HepG2 (cell line): Measurements from ENCODE around the gene EPHA2. TPM values are rescaled to one million over a fixed set of nuclear protein-coding genes. Genes with fewer than 3 reads are reported as not detected.

Experiments
- ATM ChIP-seq: fragments of 450-650 bp; IDR thresholded peaks from 2 replicates; pipeline ENCODE4 v1.7.1; 2017; ENCODE audit warnings: mild to moderate bottlenecking, borderline replicate concordance
- EZH2 ChIP-seq: conservative IDR thresholded peaks from 2 replicates; pipeline ENCODE4 v1.6.1; 2012; ENCODE audit warnings: mild to moderate bottlenecking, low read depth, low read length, moderate library complexity
- HINFP ChIP-seq: sonication (generic); formaldehyde crosslinking; IDR thresholded peaks from 2 replicates; pipeline ENCODE4 v1.4.0; 2020; ENCODE audit warnings: low read depth, mild to moderate bottlenecking, missing genetic modification reagents
- HNRNPH1 ChIP-seq: fragments of 200-400 bp; formaldehyde crosslinking; optimal IDR thresholded peaks from 2 replicates; pipeline ENCODE3; 2017; ENCODE audit warnings: mild to moderate bottlenecking, low read depth, low read length
- HOXD1 ChIP-seq: sonication (generic); formaldehyde crosslinking; IDR thresholded peaks from 2 replicates; pipeline ENCODE4 v1.5.0; 2020; ENCODE audit warnings: missing genetic modification reagents
- MEIS2 ChIP-seq: sonication (generic); formaldehyde crosslinking; IDR thresholded peaks from 2 replicates; pipeline ENCODE4 v1.9.0; 2021; ENCODE audit warnings: mild to moderate bottlenecking, missing genetic modification reagents
- MLXIP ChIP-seq: sonication (generic); formaldehyde crosslinking; IDR thresholded peaks from 2 replicates; pipeline ENCODE4 v1.9.0; 2021; ENCODE audit warnings: missing genetic modification reagents, borderline replicate concordance
- NR1H2 ChIP-seq: sonication (generic); formaldehyde crosslinking; IDR thresholded peaks from 2 replicates; pipeline ENCODE4 v1.8.1; 2022; ENCODE audit warnings: low read depth, missing genetic modification reagents, borderline replicate concordance
- PHF5A ChIP-seq: IDR thresholded peaks from one replicate; pipeline ENCODE4 v1.6.1; 2018; ENCODE audit warnings: low read depth, missing genetic modification reagents; ENCODE audit not compliant: unreplicated experiment
- RFX3 ChIP-seq: IDR thresholded peaks from 2 replicates; pipeline ENCODE4 v1.6.1; 2016; ENCODE audit warnings: missing biosample characterization, missing genetic modification reagents
- SALL2 ChIP-seq: sonication (generic); formaldehyde crosslinking; IDR thresholded peaks from 2 replicates; pipeline ENCODE4 v1.8.1; 2023; ENCODE audit warnings: mild to moderate bottlenecking, missing genetic modification reagents, inconsistent platforms
- SMC3 ChIP-seq: IDR thresholded peaks from 2 replicates; pipeline ENCODE4 v1.6.1; 2011; ENCODE audit warnings: low read length, improper control_type of control experiment
- SPEN ChIP-seq: sonication (generic); formaldehyde crosslinking; IDR thresholded peaks from 2 replicates; pipeline ENCODE4 v1.5.1; 2020; ENCODE audit warnings: low read depth, mild to moderate bottlenecking, missing genetic modification reagents
- TCF12 ChIP-seq, 2 experiments: fragments of 450-650 bp in 1 of 2; sonication (generic) in 1 of 2; formaldehyde crosslinking in 1 of 2; IDR thresholded peaks; 2 replicates each; pipeline versions ENCODE4 v1.6.1 to v1.8.0; 2017 to 2022; ENCODE audit warnings: antibody characterized with exemption in 1 of 2, mild to moderate bottlenecking in 1 of 2, missing genetic modification reagents in 1 of 2, moderate library complexity in 1 of 2
- THRA ChIP-seq: sonication (generic); formaldehyde crosslinking; IDR thresholded peaks from 2 replicates; pipeline ENCODE4 v1.4.0; 2020; ENCODE audit warnings: missing genetic modification reagents, borderline replicate concordance
- ZBTB20 ChIP-seq: sonication (generic); formaldehyde crosslinking; IDR thresholded peaks from 2 replicates; pipeline ENCODE4 v1.8.1; 2023; ENCODE audit warnings: missing genetic modification reagents, low read depth, mild to moderate bottlenecking, borderline replicate concordance
- ZHX1 ChIP-seq: sonication (generic); formaldehyde crosslinking; IDR thresholded peaks from 2 replicates; pipeline ENCODE4 v1.8.1; 2022; ENCODE audit warnings: low read depth, mild to moderate bottlenecking, missing genetic modification reagents
- ZNF652 ChIP-seq: IDR thresholded peaks from 2 replicates; pipeline ENCODE4 v1.6.1; 2016; ENCODE audit warnings: low read depth, borderline replicate concordance
- polyA plus RNA-seq, 8 experiments: library from polyadenylated mRNA; depleted of rRNA in 3 of 8; stranded (reverse) in 7 of 8; unstranded in 1 of 8; fragments of >200 nt; fragmentation: Illumina TruSeq in 4 of 8; extraction: Trizol in 4 of 8; gene quantifications; 2 replicates each; pipeline versions ENCODE4 v1.2.1 to v1.2.3, GENCODE V29; 2011 to 2016; ENCODE audit warnings: low read depth in 4 of 8, missing spikeins in 1 of 8, mixed read lengths in 1 of 8; ENCODE audit not compliant: insufficient read depth in 1 of 8
- total RNA-seq, 5 experiments: library from RNA; depleted of rRNA; stranded (reverse); fragments of >200 nt; fragmentation: Illumina TruSeq; extraction: Trizol; gene quantifications; 2 replicates each; pipeline ENCODE4 v1.2.3, GENCODE V29; 2016; ENCODE audit warnings: low read depth in 1 of 5
- TF ChIP-seq, protein P1 (sequence below): sonication (generic); formaldehyde crosslinking; IDR thresholded peaks from 2 replicates; pipeline ENCODE4 v1.8.0; 2023; ENCODE audit warnings: mild to moderate bottlenecking, missing genetic modification reagents

Gene EPHA2
- total and polyA plus RNA-seq, 2 of the 13 experiments (the other 11 are each of a cell fraction or from before 2014, with no cell fraction given) = 33.6 to 53.6 TPM

DNA sequence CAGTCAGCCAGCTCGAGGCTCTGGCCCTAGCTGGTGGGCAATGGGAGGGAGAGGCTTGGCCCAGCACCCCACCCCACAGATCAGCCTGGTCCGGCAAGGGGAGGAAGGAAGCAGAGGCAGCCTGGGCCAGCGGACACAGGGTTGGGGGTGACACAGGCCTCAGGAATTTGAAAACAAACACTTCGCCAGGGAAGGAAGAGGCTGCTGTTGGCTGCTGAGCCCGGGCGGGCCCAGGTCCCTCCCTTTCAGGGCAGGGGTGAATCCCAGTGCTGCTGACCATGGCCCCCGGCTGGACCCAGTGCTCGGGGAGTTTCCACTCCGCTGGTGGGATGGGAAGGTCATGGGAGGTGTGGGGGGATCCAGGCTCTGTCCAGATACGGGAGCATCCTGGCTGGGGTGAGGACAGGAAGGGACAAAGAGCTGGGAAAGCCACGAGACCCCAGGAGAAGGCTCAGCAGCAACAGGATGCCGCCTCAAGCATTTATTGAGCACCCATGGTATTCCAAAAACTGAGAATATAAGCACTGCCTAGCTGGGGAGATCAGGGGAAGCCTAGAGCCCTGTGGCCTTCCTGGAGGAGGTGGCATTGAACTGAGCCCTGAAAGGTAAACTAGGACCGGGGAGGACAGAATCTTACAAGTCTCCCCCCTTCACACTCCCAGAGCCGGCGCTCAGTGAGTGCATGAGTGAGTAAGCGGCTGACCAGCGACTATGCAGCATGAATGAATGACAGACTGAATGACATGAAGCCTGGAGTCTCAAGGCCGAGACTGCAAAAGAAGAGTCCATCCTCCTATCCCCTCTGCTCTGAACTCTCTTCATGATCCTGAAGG lies 26.2 kb upstream of the EPHA2 start (continued):
- TF ChIP-seq ZHX1 (no peak), ATM (no peak), SALL2 (CRISPR knock-in tag) (0 out of 2 replicates have a peak, but pooled peaks have one; percentile 22), RFX3 (CRISPR knock-in tag) (no peak), ZNF652 (CRISPR knock-in tag) (no peak), HNRNPH1 (no peak), NR1H2 (CRISPR knock-in tag) (no peak), MEIS2 (CRISPR knock-in tag) (no peak), ZBTB20 (peak; percentile 56; the same call in 1 of the 2 replicates), HINFP (peak; percentile 40; the same call in 1 of the 2 replicates), PHF5A (CRISPR knock-in tag) (peak; percentile 56), SPEN (CRISPR knock-in tag) (peak; percentile 60), HOXD1 (CRISPR knock-in tag) (0 out of 2 replicates have a peak, but pooled peaks have one; percentile 47), TCF12 (IDR thresholded peaks at IDR 0.05) (no peak), TCF12 (CRISPR knock-in tag; IDR thresholded peaks at IDR 0.05) (no peak), MLXIP (CRISPR knock-in tag) (no peak), SMC3 (no peak), EZH2 (no peak), THRA (CRISPR knock-in tag) (peak; percentile 50)
- TF ChIP-seq, protein P1, sequence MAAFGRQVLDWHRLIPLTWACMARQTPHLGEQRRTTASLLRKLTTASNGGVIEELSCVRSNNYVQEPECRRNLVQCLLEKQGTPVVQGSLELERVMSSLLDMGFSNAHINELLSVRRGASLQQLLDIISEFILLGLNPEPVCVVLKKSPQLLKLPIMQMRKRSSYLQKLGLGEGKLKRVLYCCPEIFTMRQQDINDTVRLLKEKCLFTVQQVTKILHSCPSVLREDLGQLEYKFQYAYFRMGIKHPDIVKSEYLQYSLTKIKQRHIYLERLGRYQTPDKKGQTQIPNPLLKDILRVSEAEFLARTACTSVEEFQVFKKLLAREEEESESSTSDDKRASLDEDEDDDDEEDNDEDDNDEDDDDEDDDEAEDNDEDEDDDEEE = no peak
